H1 (cell line): ENCODE results near the gene ATP13A3.

Experiments used
- EGR1 ChIP-seq: IDR thresholded peaks from 2 replicates; pipeline ENCODE4 v1.6.1; 2011; ENCODE audit warnings: low read depth, low read length, borderline replicate concordance
- GTF2F1 ChIP-seq: IDR thresholded peaks from 2 replicates; pipeline ENCODE4 v1.6.1; 2012; ENCODE audit warnings: low read depth, low read length, improper control_type of control experiment, borderline replicate concordance
- HDAC2 ChIP-seq, 2 experiments: fragments of 300-600 bp in 1 of 2; sonication (generic) in 1 of 2; IDR thresholded peaks; 2 replicates each; pipeline ENCODE4 v1.6.1; 2011 to 2012; ENCODE audit warnings: low read depth in 2 of 2, low read length in 2 of 2, mild to moderate bottlenecking in 2 of 2, moderate library complexity in 2 of 2, borderline replicate concordance in 1 of 2, inconsistent platforms in 1 of 2
- JUND ChIP-seq: IDR thresholded peaks from 2 replicates; pipeline ENCODE4 v1.6.1; 2011; ENCODE audit warnings: mild to moderate bottlenecking, improper control_type of control experiment, low read length
- KDM5A ChIP-seq: fragments of 200-600 bp; IDR thresholded peaks from 2 replicates; pipeline ENCODE4 v1.7.1; 2012; ENCODE audit warnings: mild to moderate bottlenecking, low read length, inconsistent platforms, mixed read lengths
- POLR2AphosphoS5 ChIP-seq: IDR thresholded peaks from 2 replicates; pipeline ENCODE4 v1.6.1; 2011; ENCODE audit warnings: low read depth, low read length
- SIN3A ChIP-seq, 2 experiments: IDR thresholded peaks in 1 of 2; conservative IDR thresholded peaks in 1 of 2; 2 replicates each; pipeline ENCODE4 v1.6.1; 2011 to 2012; ENCODE audit warnings: low read length in 2 of 2, improper control_type of control experiment in 1 of 2, low read depth in 1 of 2, mild to moderate bottlenecking in 1 of 2
- TF ChIP-seq, protein P1 (sequence below): IDR thresholded peaks from 2 replicates; pipeline ENCODE4 v1.6.1; 2012; ENCODE audit warnings: inconsistent platforms
- TF ChIP-seq, protein P2 (sequence below), 3 experiments: IDR thresholded peaks; 1 replicate in 2 of 3; 2 replicates in 1 of 3; pipeline versions ENCODE4 v1.5.1 to v1.6.1; 2011; ENCODE audit warnings: low read length in 3 of 3, mild to moderate bottlenecking in 3 of 3, inconsistent platforms in 2 of 3, low read depth in 1 of 3, moderate library complexity in 1 of 3; ENCODE audit not compliant: insufficient read depth in 1 of 3; ENCODE audit errors: control extremely low read depth in 1 of 3
- TF ChIP-seq, protein P3 (sequence below): IDR thresholded peaks from 2 replicates; pipeline ENCODE4 v1.6.1; 2011; ENCODE audit warnings: low read depth, mild to moderate bottlenecking, low read length; ENCODE audit not compliant: insufficient read depth
- TF ChIP-seq, protein P4 (sequence below): IDR thresholded peaks from 2 replicates; pipeline ENCODE4 v1.6.1; 2011; ENCODE audit warnings: low read length, improper control_type of control experiment

DNA sequence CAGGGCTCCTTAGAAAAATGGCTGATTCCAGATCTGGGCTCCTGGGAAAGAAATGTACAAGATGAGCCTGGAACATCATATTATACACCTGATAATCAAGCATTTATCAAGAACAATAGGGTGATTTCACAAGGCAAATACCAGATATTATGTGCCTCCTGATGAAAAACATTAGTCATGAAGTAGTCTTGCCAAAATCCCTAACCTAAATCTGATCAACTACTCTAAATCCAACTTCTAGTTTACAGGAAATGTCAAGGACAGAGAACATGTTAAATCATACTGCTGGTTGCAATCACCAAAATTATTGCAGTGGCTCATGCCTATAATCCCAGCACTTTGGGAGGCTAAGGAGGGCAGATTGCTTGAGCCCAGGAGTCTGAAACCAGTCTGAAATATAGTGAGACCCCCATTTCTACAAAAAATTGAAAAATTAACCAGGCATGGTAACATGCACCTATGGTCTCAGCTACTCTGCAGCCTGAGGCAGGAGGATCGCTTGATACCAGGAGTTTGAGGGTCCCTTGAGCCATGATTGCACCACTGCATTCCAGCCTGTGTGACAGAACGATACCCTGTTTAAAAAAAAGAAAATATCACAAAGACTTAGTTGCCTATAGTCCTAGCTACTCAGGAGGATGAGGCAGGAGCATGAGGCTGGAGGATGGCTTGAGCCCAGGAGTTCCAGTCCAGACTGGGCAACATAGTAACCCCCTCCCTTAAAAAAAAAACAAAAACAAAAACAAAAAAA lies 34.9 kb upstream of the ATP13A3 start:
- TF ChIP-seq, protein P1, sequence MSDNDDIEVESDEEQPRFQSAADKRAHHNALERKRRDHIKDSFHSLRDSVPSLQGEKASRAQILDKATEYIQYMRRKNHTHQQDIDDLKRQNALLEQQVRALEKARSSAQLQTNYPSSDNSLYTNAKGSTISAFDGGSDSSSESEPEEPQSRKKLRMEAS: no peak
- TF ChIP-seq, protein P2, sequence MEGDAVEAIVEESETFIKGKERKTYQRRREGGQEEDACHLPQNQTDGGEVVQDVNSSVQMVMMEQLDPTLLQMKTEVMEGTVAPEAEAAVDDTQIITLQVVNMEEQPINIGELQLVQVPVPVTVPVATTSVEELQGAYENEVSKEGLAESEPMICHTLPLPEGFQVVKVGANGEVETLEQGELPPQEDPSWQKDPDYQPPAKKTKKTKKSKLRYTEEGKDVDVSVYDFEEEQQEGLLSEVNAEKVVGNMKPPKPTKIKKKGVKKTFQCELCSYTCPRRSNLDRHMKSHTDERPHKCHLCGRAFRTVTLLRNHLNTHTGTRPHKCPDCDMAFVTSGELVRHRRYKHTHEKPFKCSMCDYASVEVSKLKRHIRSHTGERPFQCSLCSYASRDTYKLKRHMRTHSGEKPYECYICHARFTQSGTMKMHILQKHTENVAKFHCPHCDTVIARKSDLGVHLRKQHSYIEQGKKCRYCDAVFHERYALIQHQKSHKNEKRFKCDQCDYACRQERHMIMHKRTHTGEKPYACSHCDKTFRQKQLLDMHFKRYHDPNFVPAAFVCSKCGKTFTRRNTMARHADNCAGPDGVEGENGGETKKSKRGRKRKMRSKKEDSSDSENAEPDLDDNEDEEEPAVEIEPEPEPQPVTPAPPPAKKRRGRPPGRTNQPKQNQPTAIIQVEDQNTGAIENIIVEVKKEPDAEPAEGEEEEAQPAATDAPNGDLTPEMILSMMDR (IDR thresholded peaks at IDR 0.05; ENCODE audit: control extremely low read depth in 1 of 3, insufficient read depth in 1 of 3, low read depth in 1 of 3, low read length in 3 of 3): no peak
- TF ChIP-seq, protein P3, sequence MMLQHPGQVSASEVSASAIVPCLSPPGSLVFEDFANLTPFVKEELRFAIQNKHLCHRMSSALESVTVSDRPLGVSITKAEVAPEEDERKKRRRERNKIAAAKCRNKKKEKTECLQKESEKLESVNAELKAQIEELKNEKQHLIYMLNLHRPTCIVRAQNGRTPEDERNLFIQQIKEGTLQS: no peak
- TF ChIP-seq JUND (no peak), POLR2AphosphoS5 (no peak), SIN3A (conservative IDR thresholded peaks at IDR 0.05 in 1 of 2, IDR thresholded peaks at IDR 0.05 in 1 of 2; ENCODE audit: low read depth in 1 of 2, low read length in 2 of 2) (no peak), GTF2F1 (no peak), EGR1 (no peak), HDAC2 (IDR thresholded peaks at IDR 0.05; ENCODE audit: borderline replicate concordance in 1 of 2, low read depth in 2 of 2, low read length in 2 of 2) (no peak), KDM5A (no peak)
- TF ChIP-seq, protein P4, sequence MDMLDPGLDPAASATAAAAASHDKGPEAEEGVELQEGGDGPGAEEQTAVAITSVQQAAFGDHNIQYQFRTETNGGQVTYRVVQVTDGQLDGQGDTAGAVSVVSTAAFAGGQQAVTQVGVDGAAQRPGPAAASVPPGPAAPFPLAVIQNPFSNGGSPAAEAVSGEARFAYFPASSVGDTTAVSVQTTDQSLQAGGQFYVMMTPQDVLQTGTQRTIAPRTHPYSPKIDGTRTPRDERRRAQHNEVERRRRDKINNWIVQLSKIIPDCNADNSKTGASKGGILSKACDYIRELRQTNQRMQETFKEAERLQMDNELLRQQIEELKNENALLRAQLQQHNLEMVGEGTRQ: no peak
